Measurements from ENCODE around the gene CAMK2A. TPM values are rescaled to one million over a fixed set of nuclear protein-coding genes. Genes with fewer than 3 reads are reported as not detected.

CAMK2A gene
- total RNA-seq, 2 experiments from 2014 or later: not detected

DNA sequence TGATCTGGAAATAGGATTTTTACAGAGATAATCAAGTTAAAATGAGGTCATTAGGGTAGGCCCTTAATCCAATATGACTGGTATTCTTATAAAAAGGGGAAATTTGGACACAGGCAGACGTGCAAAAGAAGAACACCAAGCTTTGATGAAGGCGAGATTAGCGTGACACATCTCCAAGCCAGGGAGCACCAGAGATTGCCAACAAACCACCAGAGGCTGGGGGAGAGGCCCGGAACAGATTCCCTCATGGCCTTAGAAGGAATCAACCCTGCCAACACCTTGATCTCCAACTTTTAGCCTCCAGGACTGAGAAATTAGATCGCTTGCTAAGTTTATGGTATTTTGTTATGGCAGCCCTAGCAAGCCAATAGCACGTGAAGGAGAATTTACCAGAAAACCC, 23.9 kb upstream of the CAMK2A start:
- Histone ChIP-seq H3K9me2 (ENCODE audit: insufficient read depth, low read length) (no peaks in the 10 kb centered on the region), H3K4me1 (ENCODE audit: insufficient read depth, low read length, poor library complexity, severe bottlenecking) (no peaks in the 10 kb centered on the region), H3K79me2 (ENCODE audit: insufficient read depth, low read depth, low read length) (no peaks in the 10 kb centered on the region), H3K36me3 (ENCODE audit: insufficient read depth, low read length) (no peaks in the 10 kb centered on the region), H3K4me3 (ENCODE audit: low read depth, low read length, poor library complexity, severe bottlenecking) (no peak overlapping the region), H3K27ac (ENCODE audit: low read depth, low read length, poor library complexity, severe bottlenecking) (no peak overlapping the region), H3K4me2 (ENCODE audit: low read length) (no peak overlapping the region), H2AFZ (ENCODE audit: low read length) (no peak overlapping the region), H3K9me3 (ENCODE audit: low read length) (no peaks in the 10 kb centered on the region), H4K20me1 (ENCODE audit: insufficient read depth, low read length) (no peaks in the 10 kb centered on the region)
- intact Hi-C loops (cut with micrococcal nuclease; ENCODE audit: unreplicated experiment): no loop called here
- TF ChIP-seq CTCF (conservative IDR thresholded peaks at IDR 0.05; ENCODE audit: low read length) (no peak), EZH2phosphoT487 (IDR thresholded peaks at IDR 0.05; ENCODE audit: borderline replicate concordance, low read depth, low read length) (no peak)
- BruUV-seq (replicated peaks): no TSS peak
- POLR2A ChIA-PET: interaction anchor here (0.7 kb wide), 1 partner anchor 443 kb away, joined by 3 read pairs; no protein-coding TSS in a partner anchor
- CTCF ChIA-PET (ENCODE audit: unreplicated experiment): no interaction called here
- DNase-seq (ENCODE audit: low spot score): no peak

- no peak overlapping the region for H2AFZ ChIP-seq (ENCODE audit: low read length)
- CTCF ChIA-PET (ENCODE audit: unreplicated experiment): no interaction called here
- no peaks in the 10 kb centered on the region for H3K79me2 ChIP-seq (ENCODE audit: insufficient read depth, low read depth, low read length)
- no peak overlapping the region for H3K4me2 ChIP-seq (ENCODE audit: low read length)
- intact Hi-C loops (cut with micrococcal nuclease; ENCODE audit: unreplicated experiment): no loop called here
- no peak for DNase-seq (ENCODE audit: low spot score)
- TF ChIP-seq CTCF (conservative IDR thresholded peaks at IDR 0.05; ENCODE audit: low read length): no peak
- TF ChIP-seq EZH2phosphoT487 (IDR thresholded peaks at IDR 0.05; ENCODE audit: borderline replicate concordance, low read depth, low read length): no peak
- H3K9me3 ChIP-seq (ENCODE audit: low read length): no peaks in the 10 kb centered on the region
- H3K27ac ChIP-seq (ENCODE audit: low read depth, low read length, poor library complexity, severe bottlenecking): no peak overlapping the region
- no peaks in the 10 kb centered on the region for H3K4me1 ChIP-seq (ENCODE audit: insufficient read depth, low read length, poor library complexity, severe bottlenecking)
- no peaks in the 10 kb centered on the region for H3K36me3 ChIP-seq (ENCODE audit: insufficient read depth, low read length)
- BruUV-seq (replicated peaks): no TSS peak
- POLR2A ChIA-PET: interaction anchor here (0.6 to 0.7 kb wide), 2 partner anchors 294 to 1202 kb away, joined by 3 read pairs; no protein-coding TSS in a partner anchor
- no peak overlapping the region for H3K4me3 ChIP-seq (ENCODE audit: low read depth, low read length, poor library complexity, severe bottlenecking)
- H4K20me1 ChIP-seq (ENCODE audit: insufficient read depth, low read length): no peaks in the 10 kb centered on the region
- H3K9me2 ChIP-seq (ENCODE audit: insufficient read depth, low read length): no peaks in the 10 kb centered on the region
These were observed 22.9 kb upstream of the CAMK2A start for GRCh38 chr5:150312518-150312917.

DNA sequence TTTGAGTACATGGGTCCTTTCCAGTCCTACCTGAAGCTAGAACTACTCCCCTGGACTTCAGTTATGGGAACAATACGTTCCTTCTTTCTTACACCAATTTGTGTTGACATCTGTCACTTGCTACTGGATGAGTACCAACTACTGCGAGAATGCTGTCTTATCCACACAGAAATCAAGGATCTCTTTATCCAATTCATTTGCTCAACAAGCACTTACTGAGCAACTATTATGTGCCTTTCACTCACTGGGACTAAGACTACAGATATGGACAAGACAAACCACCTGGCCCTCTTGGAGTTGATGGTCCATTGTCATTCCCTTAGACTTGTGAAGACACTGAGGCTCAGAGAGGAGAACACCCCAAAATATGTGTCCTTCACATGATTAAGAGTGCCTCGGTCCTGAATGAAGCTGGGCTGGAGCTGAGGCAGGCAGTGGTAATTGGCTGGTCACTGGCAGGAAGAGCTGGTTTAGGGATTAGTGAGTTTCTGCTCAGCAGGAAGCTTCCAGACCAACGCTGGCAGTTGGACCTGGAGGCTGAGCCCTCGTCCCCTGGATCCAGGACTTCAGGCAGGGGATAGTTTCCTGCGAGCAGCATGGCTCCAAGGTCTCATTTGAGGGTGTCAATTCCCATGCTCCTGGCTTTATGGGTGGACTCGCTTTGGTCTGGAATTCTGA, 21.6 kb upstream of the CAMK2A start:
- no TSS peak for BruUV-seq (replicated peaks)
- H3K4me2 ChIP-seq (ENCODE audit: low read length): no peak overlapping the region
- H3K9me3 ChIP-seq (ENCODE audit: low read length): no peaks in the 10 kb centered on the region
- intact Hi-C loops (cut with micrococcal nuclease; ENCODE audit: unreplicated experiment): no loop called here
- no peak for DNase-seq (ENCODE audit: low spot score)
- no peaks in the 10 kb centered on the region for H3K79me2 ChIP-seq (ENCODE audit: insufficient read depth, low read depth, low read length)
- H3K9me2 ChIP-seq (ENCODE audit: insufficient read depth, low read length): no peaks in the 10 kb centered on the region
- H3K36me3 ChIP-seq (ENCODE audit: insufficient read depth, low read length): no peaks in the 10 kb centered on the region
- ChIA-PET CTCF (ENCODE audit: unreplicated experiment) (no interaction called here), POLR2A (interaction anchor here (0.5 to 1.0 kb wide), 2 partner anchors 17 to 131 kb away, joined by 3 read pairs; no protein-coding TSS in a partner anchor)
- no peaks in the 10 kb centered on the region for H4K20me1 ChIP-seq (ENCODE audit: insufficient read depth, low read length)
- H3K27ac ChIP-seq (ENCODE audit: low read depth, low read length, poor library complexity, severe bottlenecking): no peak overlapping the region
- no peaks in the 10 kb centered on the region for H3K4me1 ChIP-seq (ENCODE audit: insufficient read depth, low read length, poor library complexity, severe bottlenecking)
- H2AFZ ChIP-seq (ENCODE audit: low read length): no peak overlapping the region
- TF ChIP-seq CTCF (conservative IDR thresholded peaks at IDR 0.05; ENCODE audit: low read length) (no peak), EZH2phosphoT487 (IDR thresholded peaks at IDR 0.05; ENCODE audit: borderline replicate concordance, low read depth, low read length) (no peak)
- no peak overlapping the region for H3K4me3 ChIP-seq (ENCODE audit: low read depth, low read length, poor library complexity, severe bottlenecking)
